HepG2 (cell line): ENCODE results near the gene SEC16A. TPM values are rescaled to one million over a fixed set of nuclear protein-coding genes. Genes with fewer than 3 reads are reported as not detected.
A peak's percentile ranks its signal among the peaks of the same experiment; 100 is the strongest.

Experiments
- ISL2 ChIP-seq: sonication (generic); formaldehyde crosslinking; IDR thresholded peaks from 2 replicates; pipeline ENCODE4 v1.5.0; 2020; ENCODE audit warnings: missing genetic modification reagents
- MIER3 ChIP-seq: IDR thresholded peaks from 2 replicates; pipeline ENCODE4 v1.6.1; 2016; ENCODE audit warnings: missing compliant biosample characterization, borderline replicate concordance
- NONO ChIP-seq, 2 experiments: fragments of 450-650 bp in 1 of 2; sonication (generic) in 1 of 2; formaldehyde crosslinking in 1 of 2; IDR thresholded peaks in 1 of 2; conservative IDR thresholded peaks in 1 of 2; 2 replicates each; pipeline versions ENCODE4 v1.6.1 to v1.8.0; 2017 to 2022; ENCODE audit warnings: mild to moderate bottlenecking in 1 of 2, missing genetic modification reagents in 1 of 2, moderate library complexity in 1 of 2
- TBP ChIP-seq: sonication (generic); formaldehyde crosslinking; IDR thresholded peaks from 2 replicates; pipeline ENCODE4 v1.5.0; 2020; ENCODE audit warnings: missing genetic modification reagents
- TBX2 ChIP-seq: sonication (generic); formaldehyde crosslinking; IDR thresholded peaks from 2 replicates; pipeline ENCODE4 v1.5.0; 2020; ENCODE audit warnings: missing genetic modification reagents, mild to moderate bottlenecking, borderline replicate concordance
- TEAD3 ChIP-seq: optimal IDR thresholded peaks from 2 replicates; pipeline ENCODE3; 2016; ENCODE audit warnings: borderline replicate concordance
- YEATS4 ChIP-seq: sonication (generic); formaldehyde crosslinking; IDR thresholded peaks from 2 replicates; pipeline ENCODE4 v1.4.0; 2020; ENCODE audit warnings: missing genetic modification reagents, borderline replicate concordance
- ZHX1 ChIP-seq: sonication (generic); formaldehyde crosslinking; IDR thresholded peaks from 2 replicates; pipeline ENCODE4 v1.8.1; 2022; ENCODE audit warnings: low read depth, mild to moderate bottlenecking, missing genetic modification reagents
- ZNF274 ChIP-seq: sonication (generic); formaldehyde crosslinking; IDR thresholded peaks from 2 replicates; pipeline ENCODE4 v1.5.1; 2020; ENCODE audit warnings: mild to moderate bottlenecking, missing genetic modification reagents
- ZNF331 ChIP-seq: sonication (generic); formaldehyde crosslinking; IDR thresholded peaks from 2 replicates; pipeline ENCODE4 v1.4.0; 2020; ENCODE audit warnings: missing genetic modification reagents
- ZNF619 ChIP-seq: sonication (generic); formaldehyde crosslinking; IDR thresholded peaks from 2 replicates; pipeline ENCODE4 v1.4.0; 2020; ENCODE audit warnings: mild to moderate bottlenecking, missing genetic modification reagents
- ZNF737 ChIP-seq: sonication (generic); formaldehyde crosslinking; IDR thresholded peaks from 2 replicates; pipeline ENCODE4 v1.5.0; 2020; ENCODE audit warnings: missing genetic modification reagents, mild to moderate bottlenecking, borderline replicate concordance
- ZNF781 ChIP-seq: sonication (generic); formaldehyde crosslinking; IDR thresholded peaks from 2 replicates; pipeline ENCODE4 v1.5.1; 2020; ENCODE audit warnings: borderline replicate concordance, mild to moderate bottlenecking, missing genetic modification reagents; ENCODE audit errors: not compliant biosample characterization
- ZNF784 ChIP-seq: sonication (generic); formaldehyde crosslinking; IDR thresholded peaks from 2 replicates; pipeline ENCODE4 v1.5.1; 2020; ENCODE audit warnings: missing genetic modification reagents, mild to moderate bottlenecking, borderline replicate concordance
- ZXDC ChIP-seq: sonication (generic); formaldehyde crosslinking; IDR thresholded peaks from 2 replicates; pipeline ENCODE4 v1.5.0; 2020; ENCODE audit warnings: mild to moderate bottlenecking, missing genetic modification reagents
- polyA plus RNA-seq, 8 experiments: library from polyadenylated mRNA; depleted of rRNA in 3 of 8; stranded (reverse) in 7 of 8; unstranded in 1 of 8; fragments of >200 nt; fragmentation: Illumina TruSeq in 4 of 8; extraction: Trizol in 4 of 8; gene quantifications; 2 replicates each; pipeline versions ENCODE4 v1.2.1 to v1.2.3, GENCODE V29; 2011 to 2016; ENCODE audit warnings: low read depth in 4 of 8, missing spikeins in 1 of 8, mixed read lengths in 1 of 8; ENCODE audit not compliant: insufficient read depth in 1 of 8
- total RNA-seq, 5 experiments: library from RNA; depleted of rRNA; stranded (reverse); fragments of >200 nt; fragmentation: Illumina TruSeq; extraction: Trizol; gene quantifications; 2 replicates each; pipeline ENCODE4 v1.2.3, GENCODE V29; 2016; ENCODE audit warnings: low read depth in 1 of 5
- TF ChIP-seq, protein P1 (sequence below): sonication (generic); formaldehyde crosslinking; conservative IDR thresholded peaks from 2 replicates; pipeline ENCODE4 v1.8.0; 2022; ENCODE audit warnings: low read depth, missing genetic modification reagents
- TF ChIP-seq, protein P2 (sequence below): sonication (generic); formaldehyde crosslinking; IDR thresholded peaks from 2 replicates; pipeline ENCODE4 v1.8.1; 2023; ENCODE audit warnings: missing genetic modification reagents, mild to moderate bottlenecking, borderline replicate concordance
- TF ChIP-seq, protein P3 (sequence below): sonication (generic); formaldehyde crosslinking; IDR thresholded peaks from 2 replicates; pipeline ENCODE4 v1.4.0; 2020; ENCODE audit warnings: missing genetic modification reagents

SEC16A gene
- total and polyA plus RNA-seq, 2 of the 13 experiments (the other 11 are each of a cell fraction or from before 2014, with no cell fraction given) = 15.9 to 18.9 TPM

DNA sequence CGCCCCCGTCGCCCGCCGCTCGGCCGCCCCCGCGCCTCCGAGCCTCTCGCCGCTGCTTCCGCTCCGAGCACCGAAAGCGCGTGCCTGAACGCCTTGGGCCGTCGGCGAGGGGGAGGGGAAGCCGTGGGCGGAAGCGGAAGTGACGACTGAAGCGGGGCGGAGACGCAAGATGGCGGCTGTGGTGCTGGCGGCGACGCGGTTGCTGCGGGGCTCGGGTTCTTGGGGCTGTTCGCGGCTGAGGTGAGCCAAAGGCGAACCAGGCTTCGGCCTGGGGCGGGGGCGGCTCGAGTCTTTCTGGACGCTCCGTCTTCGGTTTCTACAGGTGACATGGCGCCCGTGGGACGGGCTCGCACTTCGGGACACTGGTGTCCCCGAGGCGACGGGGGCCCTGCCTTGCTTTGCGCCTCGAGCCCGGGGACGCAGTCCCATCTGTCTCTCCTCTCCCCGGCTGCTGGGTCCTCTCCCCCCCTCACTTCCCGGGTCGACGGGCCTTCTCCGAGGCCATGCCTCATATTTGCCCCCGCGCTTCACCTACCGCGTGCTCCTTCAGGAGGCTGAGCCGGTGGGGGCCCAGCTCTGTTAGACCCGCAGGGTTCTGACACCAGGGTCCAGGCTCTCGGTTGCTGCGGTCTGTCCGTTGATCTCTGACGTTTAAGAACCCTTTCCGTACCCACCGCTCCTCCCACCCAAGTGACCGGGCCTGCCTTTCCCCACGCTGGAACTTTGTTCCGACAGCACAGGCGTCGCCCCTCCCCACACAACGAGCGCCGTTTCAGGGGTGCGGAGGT lies 72.1 kb downstream of the SEC16A start, which contains the start of the genes ENTR1 and PMPCA (continued):
- TF ChIP-seq ZNF737 (CRISPR knock-in tag) = no peak
- TF ChIP-seq, protein P1, sequence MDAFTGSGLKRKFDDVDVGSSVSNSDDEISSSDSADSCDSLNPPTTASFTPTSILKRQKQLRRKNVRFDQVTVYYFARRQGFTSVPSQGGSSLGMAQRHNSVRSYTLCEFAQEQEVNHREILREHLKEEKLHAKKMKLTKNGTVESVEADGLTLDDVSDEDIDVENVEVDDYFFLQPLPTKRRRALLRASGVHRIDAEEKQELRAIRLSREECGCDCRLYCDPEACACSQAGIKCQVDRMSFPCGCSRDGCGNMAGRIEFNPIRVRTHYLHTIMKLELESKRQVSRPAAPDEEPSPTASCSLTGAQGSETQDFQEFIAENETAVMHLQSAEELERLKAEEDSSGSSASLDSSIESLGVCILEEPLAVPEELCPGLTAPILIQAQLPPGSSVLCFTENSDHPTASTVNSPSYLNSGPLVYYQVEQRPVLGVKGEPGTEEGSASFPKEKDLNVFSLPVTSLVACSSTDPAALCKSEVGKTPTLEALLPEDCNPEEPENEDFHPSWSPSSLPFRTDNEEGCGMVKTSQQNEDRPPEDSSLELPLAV = 0 out of 2 replicates have a peak, but pooled peaks have one; percentile 26
- TF ChIP-seq TBP = no peak
- 0 out of 2 replicates have a peak, but pooled peaks have one; percentile 53 for TF ChIP-seq ZNF331 (CRISPR knock-in tag)
- TF ChIP-seq MIER3 (CRISPR knock-in tag) = peak; percentile 50; the same call in 1 of the 2 replicates
- no peak for TF ChIP-seq ZNF781 (CRISPR knock-in tag)
- TF ChIP-seq, protein P2, sequence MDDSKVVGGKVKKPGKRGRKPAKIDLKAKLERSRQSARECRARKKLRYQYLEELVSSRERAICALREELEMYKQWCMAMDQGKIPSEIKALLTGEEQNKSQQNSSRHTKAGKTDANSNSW = 0 out of 2 replicates have a peak, but pooled peaks have one; percentile 44
- no peak; the same call in 1 of the 2 replicates for TF ChIP-seq ISL2 (CRISPR knock-in tag)
- TF ChIP-seq ZNF619 = peak; percentile 44; the same call in 1 of the 2 replicates
- TF ChIP-seq ZNF274 = peak; percentile 82; the same call in 1 of the 2 replicates
- TF ChIP-seq ZXDC = no peak
- TF ChIP-seq, protein P3, sequence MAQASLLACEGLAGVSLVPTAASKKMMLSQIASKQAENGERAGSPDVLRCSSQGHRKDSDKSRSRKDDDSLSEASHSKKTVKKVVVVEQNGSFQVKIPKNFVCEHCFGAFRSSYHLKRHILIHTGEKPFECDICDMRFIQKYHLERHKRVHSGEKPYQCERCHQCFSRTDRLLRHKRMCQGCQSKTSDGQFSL (CRISPR knock-in tag) = peak; percentile 35; the same call in 1 of the 2 replicates
- peak; percentile 88 for TF ChIP-seq ZNF784 (CRISPR knock-in tag)
- TF ChIP-seq NONO (IDR thresholded peaks at IDR 0.05) = no peak
- TF ChIP-seq NONO (CRISPR knock-in tag; conservative IDR thresholded peaks at IDR 0.05) = peak; percentile 87
- TF ChIP-seq ZHX1 (CRISPR knock-in tag) = peak; percentile 68; the same call in 1 of the 2 replicates
- TF ChIP-seq TEAD3 (CRISPR knock-in tag) = peak; percentile 70
- peak; percentile 83 for TF ChIP-seq YEATS4 (CRISPR knock-in tag)
- peak; percentile 67 for TF ChIP-seq TBX2 (CRISPR knock-in tag)
